ENCODE results near the gene CRABP2.

DNA sequence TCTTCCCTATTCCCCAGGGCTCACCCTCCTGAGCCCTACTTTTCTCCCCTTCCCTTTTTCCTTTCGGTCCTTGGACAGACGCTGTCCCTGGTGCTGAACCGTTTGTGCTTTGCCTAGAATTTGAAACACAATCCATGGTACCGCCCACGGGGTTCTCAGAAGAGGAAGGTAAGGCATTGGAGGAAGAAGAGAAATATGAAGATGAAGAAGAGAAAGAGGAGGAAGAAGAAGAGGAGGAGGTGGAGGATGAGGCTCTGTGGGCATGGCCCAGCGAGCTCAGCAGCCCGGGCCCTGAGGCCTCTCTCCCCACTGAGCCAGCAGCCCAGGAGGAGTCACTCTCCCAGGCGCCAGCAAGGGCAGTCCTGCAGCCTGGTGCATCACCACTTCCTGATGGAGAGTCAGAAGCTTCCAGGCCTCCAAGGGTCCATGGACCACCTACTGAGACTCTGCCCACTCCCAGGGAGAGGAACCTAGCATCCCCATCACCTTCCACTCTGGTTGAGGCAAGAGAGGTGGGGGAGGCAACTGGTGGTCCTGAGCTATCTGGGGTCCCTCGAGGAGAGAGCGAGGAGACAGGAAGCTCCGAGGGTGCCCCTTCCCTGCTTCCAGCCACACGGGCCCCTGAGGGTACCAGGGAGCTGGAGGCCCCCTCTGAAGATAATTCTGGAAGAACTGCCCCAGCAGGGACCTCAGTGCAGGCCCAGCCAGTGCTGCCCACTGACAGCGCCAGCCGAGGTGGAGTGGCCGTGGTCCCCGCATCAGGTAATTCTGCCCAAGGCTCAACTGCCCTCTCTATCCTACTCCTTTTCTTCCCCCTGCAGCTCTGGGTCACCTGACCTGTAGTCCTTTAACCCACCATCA is 53.0 kb downstream of the CRABP2 start:
- TF ChIP-seq RFX5 (IDR thresholded peaks at IDR 0.05; ENCODE audit: low read length), result no peak
- TF ChIP-seq SMC3 (IDR thresholded peaks at IDR 0.05; ENCODE audit: low read depth, low read length), result no peak
- no peak for TF ChIP-seq CTCF (IDR thresholded peaks at IDR 0.05)
- TF ChIP-seq CHD2 (IDR thresholded peaks at IDR 0.05; ENCODE audit: low read length, partially characterized antibody), result no peak
- TF ChIP-seq GABPA (IDR thresholded peaks at IDR 0.05; ENCODE audit: low read depth), result no peak
- no peak for TF ChIP-seq TCF12 (IDR thresholded peaks at IDR 0.05)
- no peak for TF ChIP-seq RAD21 (IDR thresholded peaks at IDR 0.05; ENCODE audit: low read length)
- TF ChIP-seq REST (IDR thresholded peaks at IDR 0.05; ENCODE audit: low read depth, low read length), result peak; percentile 98
- no peak for TF ChIP-seq YY1 (IDR thresholded peaks at IDR 0.05; ENCODE audit: low read depth)
- TF ChIP-seq FOXJ3 (CRISPR knock-in tag; IDR thresholded peaks at IDR 0.05), result no peak
- no peak for TF ChIP-seq POLR2AphosphoS5 (IDR thresholded peaks at IDR 0.05; ENCODE audit: low read depth, low read length)
- no peak for TF ChIP-seq EP300 (IDR thresholded peaks at IDR 0.05; ENCODE audit: borderline replicate concordance in 1 of 2, low read depth in 1 of 2, low read length in 1 of 2)

Data from SK-N-SH (cell line).